OCI-LY1 (cell line): ENCODE results near the gene SEL1L3.

ENCODE experiments used
- CTCF ChIP-seq: fragments of 200-600 bp; sonication (generic), shearing (Covaris generic); IDR thresholded peaks from 2 replicates; pipeline ENCODE4 v1.5.1; 2017; ENCODE audit warnings: mild to moderate bottlenecking, antibody characterized with exemption, low read length, moderate library complexity, mixed read lengths
- EZH2 ChIP-seq: fragments of 200-600 bp; sonication (generic), shearing (Covaris generic); IDR thresholded peaks from 2 replicates; pipeline ENCODE4 v1.8.0; 2017; ENCODE audit warnings: borderline replicate concordance, mixed run types, mild to moderate bottlenecking, antibody characterized with exemption, low read length, moderate library complexity, mixed read lengths

- TF ChIP-seq CTCF (no peak), EZH2 (no peak)
Measured at GRCh38 chr4:25901030-25901430, 38.2 kb upstream of the SEL1L3 start.
